GM19238 (cell line): ENCODE data around the gene SDHC.

Experiments
- DNase-seq: peaks from one replicate; pipeline ENCODE4 v3.0.0; 2011; ENCODE audit warnings: low spot score; ENCODE audit not compliant: insufficient read length

The SDHC gene, protein sequence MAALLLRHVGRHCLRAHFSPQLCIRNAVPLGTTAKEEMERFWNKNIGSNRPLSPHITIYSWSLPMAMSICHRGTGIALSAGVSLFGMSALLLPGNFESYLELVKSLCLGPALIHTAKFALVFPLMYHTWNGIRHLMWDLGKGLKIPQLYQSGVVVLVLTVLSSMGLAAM

DNA sequence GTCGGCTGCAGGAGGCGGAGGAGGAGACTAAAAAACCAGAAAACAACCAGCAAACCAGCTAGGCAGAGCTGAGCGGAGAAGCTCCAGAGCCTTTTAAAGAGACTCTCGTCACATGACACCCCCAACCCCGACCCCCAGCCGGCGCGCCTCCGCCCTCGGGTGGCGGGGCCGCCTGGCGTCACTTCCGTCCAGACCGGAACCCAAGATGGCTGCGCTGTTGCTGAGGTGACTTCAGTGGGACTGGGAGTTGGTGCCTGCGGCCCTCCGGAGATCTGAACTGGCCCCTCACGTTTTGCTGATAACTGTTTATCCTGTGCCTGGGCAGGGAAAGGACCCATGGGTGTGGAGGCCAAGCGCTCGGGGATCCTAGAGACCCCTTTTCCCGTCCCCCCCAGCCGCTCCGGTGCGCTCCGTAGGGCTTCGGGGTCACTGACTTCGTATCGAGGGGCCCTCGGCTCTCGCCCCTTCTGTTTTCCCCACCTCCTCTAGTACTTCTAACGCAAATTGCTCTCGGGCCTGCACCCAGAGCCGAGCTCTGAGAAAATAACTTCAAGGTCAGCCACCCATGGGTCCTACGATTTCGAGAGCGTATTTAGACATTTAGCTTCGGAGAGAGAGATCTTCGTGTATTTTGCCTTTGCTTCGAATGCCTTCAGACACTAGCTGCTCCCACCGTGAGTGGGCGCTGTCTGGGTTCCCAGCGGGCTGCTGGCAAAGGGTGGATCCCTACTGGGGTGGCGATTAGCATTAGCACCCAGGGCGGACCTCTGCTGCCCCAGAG is at the start of gene SDHC:
Gene SDHC (plus strand): TSS at position 181 of the 781 bp plus-strand sequence. CDS start 25 bp downstream, at position 206.
- DNase-seq: peak; percentile 89

DNA sequence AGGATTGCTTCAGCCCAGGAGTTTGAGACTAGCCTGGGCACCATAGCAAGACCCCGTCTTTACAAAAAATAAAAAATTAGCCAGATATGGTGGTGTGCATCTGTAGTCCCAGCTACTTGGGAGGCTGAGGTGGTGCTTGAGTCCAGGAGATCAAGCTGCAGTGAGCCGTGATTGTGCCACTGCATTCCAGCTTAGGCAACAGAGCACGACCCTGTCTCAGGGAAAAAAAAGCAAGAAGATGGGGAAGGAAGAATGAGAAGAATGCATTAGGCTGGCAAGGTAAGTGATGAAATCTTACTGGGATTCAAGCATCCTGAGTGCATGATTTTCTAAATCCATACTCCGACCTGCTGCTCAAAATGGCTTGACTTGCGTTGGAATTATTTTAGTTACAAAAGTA is 48.9 kb upstream of the SDHC start:
- DNase-seq: no peak

DNA sequence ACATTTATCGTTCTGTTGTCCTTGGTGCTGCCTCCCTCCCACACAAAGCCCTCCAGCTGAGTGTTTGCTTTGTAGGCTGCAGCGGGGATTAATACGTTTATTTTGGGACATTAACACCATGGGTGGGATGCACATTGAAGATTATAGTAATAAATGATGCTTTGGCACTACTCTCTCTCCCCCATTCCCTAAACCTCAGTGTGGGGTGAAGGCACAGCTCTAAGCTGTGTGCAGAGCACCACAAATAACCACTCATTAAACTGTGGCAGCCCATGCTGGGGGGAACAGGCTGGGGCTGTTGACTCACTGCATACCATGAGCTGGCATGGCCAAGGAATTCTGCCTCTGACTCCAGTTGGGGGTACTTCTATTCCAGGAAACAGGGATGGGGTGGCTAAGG is 48.0 kb upstream of the SDHC start:
- DNase-seq: no peak

DNA sequence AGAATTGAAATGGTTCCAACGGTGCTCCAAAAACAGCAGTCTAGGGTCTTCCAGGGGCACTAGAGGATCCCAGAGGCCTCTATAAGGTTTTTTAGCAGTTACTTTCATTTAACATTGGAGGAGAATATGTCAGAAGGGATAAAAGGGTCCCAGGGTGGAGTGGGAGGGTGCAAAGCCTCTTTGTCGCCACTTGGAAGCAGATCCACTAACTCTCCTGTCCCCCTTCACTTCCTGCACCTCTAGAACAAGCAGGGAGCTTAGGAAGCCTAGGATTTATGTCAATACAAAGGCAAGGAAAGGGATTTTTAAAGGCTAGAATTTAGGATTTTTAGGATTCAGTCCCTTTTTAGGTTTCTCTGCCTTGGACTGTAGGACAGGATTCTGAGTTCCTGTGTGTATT is 47.3 kb upstream of the SDHC start:
- no peak for DNase-seq

DNA sequence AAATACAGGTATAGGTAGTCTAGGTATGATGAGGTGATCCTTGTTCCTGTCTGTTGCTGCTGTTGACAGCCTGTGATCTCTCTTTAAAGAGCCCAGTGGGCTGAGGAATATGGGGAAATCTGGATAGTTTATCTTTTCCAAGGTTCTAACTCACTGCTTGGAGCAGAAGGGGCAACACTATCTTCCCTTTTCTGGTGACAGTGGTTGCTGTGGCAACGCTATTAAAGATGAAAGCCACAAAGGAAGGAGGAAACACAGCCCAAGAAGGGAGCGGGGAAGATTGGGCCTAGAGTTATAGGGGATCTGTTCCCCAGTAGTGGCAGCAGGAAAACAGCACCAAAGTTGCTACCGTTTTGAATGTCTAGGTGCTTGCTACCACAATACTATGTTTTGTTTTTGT is 46.9 kb upstream of the SDHC start:
- no peak for DNase-seq

DNA sequence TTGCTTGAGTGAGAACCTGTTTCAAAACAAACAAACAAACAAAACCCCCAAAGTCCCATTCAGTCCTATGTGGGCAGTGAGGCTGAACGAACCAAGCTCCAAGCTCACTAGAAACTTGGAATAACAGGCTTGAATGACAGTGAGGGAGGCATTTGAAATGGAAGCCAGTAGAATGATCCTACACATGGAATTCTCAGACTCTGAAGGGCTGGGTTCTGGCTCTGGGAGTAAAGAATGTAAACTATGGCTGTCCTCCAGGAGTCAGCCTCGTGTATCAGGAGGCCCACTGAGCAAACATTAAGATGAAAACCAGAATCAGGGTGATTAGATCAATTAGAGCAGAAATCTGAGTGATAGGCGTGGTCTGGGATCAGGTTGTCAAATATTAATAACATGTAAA is 40.8 kb upstream of the SDHC start:
- no peak for DNase-seq

DNA sequence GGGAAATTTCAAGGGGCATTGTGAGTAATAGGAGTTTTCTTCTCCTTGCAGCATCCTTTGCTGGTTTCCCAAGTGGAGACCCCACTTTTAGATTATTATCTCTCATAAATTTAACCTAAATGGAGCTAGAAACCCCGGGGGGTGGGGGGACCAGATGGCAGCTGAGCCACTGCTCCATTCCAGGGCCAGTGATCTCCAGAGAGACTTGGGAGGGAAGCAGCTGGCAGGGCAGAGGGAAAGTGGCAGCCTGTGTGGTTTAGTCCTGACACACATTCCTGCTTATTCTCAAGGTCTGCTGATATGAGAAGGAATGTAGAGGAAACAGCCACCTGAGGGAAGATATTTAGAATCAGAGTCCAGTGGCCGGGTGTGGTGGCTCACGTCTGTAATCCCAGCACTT is 39.3 kb upstream of the SDHC start:
- DNase-seq: no peak

DNA sequence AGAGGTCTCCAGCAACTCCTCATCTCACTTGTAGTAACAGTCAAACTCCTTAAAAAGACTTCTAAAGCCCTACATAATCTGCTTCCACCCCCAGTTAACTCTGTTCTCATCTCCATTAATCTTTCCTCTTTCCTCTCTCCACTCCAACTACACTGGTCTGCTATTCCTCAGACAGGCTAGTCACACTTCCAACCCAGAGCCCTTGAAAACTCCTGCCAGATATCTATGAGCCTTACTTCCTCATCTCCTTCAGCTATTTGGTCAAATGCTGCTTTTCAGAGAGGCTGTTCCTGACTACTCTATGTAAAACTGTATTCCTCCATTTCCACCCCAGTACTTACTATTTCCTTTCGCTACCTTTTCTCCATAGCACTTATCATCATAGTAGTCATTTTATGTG is 31.2 kb upstream of the SDHC start:
- no peak for DNase-seq

DNA sequence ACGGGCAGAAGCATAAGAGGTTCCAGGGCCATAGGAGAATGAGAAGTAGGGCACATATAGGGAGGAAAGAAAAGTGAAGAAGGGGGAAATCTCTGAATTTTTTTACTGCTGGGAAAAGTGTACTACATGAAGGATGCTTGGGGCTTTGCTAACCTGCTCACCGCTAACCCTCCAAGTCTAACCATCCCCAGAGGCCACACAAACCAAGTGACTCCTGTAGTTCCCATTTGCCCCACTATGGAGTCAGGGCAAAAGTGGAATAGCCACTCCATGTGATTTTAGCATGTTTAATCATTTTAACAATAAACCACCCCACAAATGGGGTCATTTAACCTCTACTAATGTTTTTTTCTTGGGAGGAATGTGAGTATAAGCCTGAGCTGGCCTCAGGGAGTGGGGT is 29.1 kb upstream of the SDHC start:
- no peak for DNase-seq

DNA sequence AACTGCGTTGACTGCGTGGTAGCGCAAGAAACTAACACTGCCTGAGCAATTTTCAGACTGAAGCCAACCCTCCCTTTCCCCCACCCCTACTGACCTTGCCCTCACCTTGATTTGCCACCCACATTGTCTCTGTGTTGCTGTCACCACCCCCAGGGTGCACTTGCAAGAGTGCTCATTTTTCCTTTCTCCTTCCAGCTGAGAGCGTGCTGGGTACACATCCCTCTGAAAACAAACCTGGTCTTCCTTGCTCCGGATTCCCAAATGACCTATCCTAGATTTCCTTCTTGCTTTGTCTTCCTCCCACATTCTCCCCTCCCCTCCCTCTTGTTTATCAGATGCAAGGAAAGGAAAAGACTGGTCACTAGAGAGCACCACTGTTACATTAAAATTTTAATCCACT is 28.7 kb upstream of the SDHC start:
- DNase-seq: no peak

DNA sequence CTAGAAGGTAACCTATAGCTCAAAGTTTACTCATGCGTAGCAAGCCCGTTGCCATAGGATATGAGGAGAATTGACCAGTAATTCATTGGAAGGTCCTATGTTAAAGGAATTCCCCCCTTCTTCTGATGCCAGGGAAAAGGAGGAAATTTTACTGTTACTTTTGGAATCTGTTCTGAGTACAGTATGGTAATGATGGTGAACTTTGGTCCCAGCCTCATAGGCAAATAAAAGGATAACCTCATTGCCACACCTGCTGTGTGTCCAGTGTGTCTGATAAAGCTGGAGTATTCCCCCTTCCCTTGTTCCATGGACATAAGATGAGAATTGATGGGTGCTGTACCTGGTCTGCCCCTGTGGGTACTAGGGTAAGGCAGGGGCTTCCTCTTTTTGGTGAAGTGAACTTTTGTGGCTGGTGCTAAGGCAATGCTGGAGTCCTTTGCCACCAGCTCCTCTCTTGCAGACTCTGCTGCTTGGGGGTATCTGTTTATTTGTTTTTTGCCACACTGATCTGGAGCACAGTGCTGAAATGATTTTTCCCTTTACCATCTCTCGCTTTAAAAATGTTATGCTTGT is 26.6 kb upstream of the SDHC start:
- DNase-seq: no peak

DNA sequence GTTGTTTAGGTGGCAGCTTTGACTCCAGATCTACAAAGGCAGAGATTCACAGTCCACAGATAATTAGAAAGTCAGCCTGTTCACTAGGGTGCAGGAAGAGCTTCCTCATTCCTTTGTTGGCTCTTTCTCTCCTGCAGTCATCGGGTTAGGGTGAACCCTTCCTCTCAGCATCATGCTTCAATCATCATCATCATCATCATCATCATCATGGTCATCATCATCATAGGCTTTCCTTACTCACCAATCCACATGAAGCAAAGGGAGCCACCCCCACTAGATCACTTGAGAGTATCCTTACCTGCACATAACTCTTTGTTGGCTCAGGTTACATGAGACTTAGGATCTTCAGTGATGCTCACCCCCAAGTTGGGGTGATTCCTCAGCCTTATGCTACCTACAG is 23.4 kb upstream of the SDHC start:
- no peak for DNase-seq

DNA sequence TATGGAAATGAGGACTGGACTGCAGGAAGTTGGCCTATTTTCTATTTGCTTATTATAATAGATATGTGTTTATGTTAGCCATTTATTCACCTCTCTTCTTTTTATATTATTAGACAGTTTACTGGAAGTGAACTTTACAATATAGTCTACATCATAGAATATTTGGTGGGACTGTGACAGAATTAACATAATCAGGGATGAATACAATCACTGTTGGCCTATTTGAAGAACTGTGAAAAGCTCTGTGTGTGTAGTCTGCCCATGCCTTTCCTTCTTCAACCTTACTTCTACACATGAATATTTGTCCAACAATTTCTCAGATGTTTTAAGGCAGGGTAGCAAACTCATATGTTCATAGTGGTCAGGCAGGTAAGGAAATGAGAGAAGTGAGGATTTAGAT is 16.8 kb upstream of the SDHC start:
- DNase-seq: no peak

DNA sequence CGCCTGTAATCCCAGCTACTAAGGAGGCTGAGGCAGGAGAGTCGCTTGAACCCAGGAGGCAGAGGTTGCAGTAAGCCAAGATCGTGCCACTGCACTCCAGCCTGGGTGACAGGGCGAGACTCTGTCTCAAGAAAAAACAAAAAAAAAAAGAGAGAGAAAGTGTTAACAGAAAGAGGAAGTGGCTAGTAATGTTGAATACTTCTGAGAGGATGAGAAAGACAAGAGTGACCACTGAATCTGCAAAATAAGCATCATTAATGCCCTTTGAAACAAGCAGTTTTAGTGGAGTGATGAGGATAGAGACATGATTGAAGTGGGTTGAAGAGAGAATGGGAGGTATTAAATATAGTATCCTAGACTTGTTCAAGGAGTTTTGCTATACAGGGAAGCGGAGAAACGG is 16.1 kb upstream of the SDHC start:
- no peak for DNase-seq

DNA sequence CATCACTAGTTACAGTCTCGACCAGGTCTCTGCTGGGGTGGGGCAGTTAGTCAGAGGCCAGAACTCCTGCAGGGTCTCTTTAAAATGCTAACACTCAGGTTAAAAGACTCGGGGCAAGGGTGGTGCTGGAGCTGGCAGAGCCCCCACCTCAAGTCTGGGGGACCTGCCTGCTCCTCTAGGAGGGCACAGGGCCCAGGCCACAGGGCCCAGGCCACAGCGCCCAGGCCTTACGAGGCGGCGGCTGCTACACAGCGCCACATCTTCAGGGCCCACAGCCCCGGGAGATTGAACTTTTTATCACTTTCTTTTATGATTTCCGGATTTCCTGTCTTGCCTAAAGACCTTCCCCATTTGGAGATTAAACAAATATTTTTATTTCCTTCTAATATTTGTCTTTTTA is 14.8 kb upstream of the SDHC start:
- no peak for DNase-seq

DNA sequence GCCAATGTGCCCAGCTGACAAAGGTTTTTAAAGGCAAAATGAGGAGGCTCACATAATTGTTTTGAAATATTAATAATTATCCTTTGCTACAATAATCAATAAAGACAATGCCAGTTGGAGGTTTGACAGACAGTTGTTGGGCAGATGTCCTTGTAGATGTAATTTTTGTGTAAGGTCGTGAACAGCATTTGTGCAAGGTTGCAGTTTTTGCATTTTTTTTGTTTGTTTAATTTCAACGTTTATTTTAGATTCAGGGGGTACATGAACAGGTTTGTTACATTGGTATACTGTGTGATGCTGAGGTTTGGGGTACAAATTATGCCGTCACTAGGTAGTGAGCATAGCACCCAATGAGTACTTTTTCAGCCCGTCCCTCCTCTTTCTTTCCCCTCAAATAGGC is 13.7 kb upstream of the SDHC start:
- no peak for DNase-seq

DNA sequence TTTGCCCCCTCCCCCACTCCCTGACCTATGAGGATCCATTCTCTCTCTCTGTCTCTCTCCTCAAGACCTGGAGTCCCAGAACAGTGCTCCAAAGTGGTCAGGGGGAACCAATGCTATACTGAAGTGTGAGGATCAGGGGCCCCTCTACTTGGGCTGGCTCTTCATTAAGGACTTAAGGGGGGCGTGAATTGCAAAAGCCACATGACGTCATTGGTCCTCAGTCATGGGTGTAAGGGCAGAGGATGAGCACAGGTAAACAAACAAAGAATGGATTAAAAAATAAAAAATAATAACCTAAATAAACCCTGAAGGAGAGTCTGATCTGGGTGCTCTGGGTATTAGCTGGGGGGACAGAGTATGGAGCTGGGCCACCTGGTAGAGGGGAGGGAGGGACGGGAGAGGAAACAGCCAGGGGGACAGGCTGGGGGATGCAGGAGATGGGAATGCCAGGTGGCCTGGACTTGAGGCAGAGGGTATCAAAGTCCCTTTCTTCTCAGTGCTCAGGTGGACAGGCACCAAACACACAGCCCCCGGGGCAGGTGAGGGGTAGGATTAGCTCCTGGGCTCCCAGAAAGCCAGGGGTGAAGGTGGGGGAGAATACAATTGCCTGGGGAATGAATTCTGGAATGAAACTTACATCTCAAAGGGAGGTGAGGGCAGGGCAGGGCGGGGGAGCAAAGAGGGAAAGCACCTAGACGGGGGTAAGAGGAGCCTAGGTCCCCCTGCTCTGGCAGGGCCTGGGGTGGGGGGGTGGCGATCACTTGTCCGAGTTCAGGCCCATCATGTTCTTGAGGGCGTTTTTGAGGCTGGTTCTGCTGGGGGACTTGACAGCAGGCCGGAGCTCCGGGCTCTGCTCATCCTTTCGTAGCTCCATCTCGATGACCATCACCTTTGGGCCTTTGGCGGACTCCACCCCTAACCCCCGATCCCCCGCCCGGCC is 9.0 kb upstream of the SDHC start:
- DNase-seq: no peak

DNA sequence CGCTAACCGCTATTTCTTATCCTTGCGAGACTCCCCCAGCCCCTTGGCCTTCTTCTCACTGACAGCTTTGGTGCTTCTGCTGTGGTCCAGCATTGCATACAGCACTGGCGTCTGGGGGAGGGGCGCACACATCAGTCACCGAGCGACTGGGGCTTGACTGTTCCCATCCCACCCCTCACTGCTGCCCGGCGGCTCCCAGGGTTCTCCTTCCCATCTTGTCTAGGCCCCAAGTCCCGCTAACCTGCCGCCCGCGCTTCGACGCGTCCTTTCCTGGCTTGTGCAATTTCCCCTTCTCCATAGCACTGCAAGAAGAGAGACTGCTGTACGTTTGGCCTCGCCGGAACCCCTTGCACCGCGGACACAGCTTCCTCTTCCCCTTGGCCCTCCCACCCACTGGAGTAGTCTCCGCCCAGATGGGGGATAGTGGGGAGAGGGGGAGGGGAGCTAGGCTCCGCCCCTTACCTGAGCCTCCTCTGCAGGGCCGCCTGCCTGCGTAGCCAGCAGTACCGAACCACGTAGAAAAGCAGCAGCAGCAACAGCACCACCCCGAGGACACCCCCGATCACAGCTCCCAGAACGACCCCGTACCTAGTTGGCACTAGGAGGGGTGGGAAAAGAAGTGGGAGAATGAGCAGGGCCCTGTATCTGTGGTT is 8.2 kb upstream of the SDHC start:
- peak; percentile 82 for DNase-seq

DNA sequence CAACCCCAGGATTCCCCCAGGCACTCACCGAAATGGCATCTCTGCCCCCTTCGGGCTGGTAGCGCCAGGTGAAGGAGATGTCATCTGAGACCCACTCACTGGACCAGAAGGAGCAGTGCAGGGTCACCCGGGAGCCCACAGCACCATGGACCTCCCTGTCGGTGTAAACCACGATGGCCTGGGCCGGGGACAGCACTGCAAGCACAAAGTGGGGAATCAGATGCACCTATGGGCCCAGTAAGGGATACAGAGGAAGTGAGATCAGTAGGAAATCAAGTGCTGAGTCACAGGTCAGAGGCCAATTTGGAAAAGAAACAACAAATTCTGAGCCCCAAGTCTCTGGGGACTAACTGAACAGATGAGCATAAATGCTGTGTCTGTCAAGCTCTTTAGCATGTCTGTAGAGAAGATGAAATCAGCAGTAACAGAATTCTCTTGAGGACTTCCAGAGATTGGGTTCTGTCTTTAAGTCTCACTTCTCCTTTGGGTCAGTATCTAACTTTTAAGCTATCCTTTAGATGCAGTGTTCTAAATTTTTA is 6.9 kb upstream of the SDHC start:
- no peak for DNase-seq

DNA sequence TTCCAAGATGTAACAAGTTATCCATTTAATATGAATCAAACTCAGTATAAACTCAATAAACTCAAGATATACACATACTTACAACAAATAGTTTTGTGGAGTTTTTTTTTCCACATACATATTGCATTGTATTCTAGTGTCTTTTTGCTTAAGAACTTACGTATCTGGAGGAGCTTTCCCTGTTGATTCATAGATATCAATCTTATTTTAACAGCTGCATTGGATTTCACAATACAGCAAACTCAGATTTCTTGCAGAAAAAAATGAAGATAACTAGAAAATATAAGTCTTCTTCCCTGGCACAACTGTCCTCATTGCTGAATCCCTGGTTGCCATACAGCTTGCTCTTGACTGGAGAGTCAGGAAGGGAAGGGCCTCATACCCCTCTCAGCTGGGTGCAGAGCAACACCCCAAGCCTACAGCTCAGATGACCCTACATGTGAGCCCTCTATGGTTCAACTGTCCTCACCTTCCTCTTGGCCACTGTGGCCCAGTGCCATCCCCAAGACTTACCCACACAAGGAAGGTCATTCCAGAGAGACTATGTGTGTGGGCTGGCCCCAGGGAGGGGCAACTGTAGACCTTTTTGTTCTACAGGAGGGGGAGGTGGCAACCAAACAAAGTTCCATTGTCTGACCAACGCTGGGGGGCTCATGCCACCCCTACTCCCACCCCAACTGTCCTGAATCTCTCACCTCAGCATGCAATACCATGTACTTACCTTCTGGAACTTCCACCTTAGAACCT is 6.1 kb upstream of the SDHC start:
- no peak for DNase-seq
